Parathyroid adenoma (tissue), 2 donors: ENCODE measurements around the gene TSPEAR.

Experiments used
- H2AFZ ChIP-seq: fragments of 300-600 bp; sonication (generic); one replicate; pipeline ENCODE4 v1.7.0; 2017; ENCODE audit warnings: antibody characterized with exemption, mild to moderate bottlenecking
- H3K27ac ChIP-seq: fragments of 300-600 bp; sonication (generic); one replicate; pipeline ENCODE4 v1.7.0; 2017
- H3K27me3 ChIP-seq: fragments of 300-600 bp; sonication (generic); one replicate; pipeline ENCODE4 v1.7.0; 2017; ENCODE audit warnings: low read length; ENCODE audit not compliant: control insufficient read depth, insufficient read depth
- H3K36me3 ChIP-seq: fragments of 300-600 bp; sonication (generic); one replicate; pipeline ENCODE4 v1.7.0; 2017; ENCODE audit warnings: low read length; ENCODE audit not compliant: control insufficient read depth, insufficient read depth
- H3K4me1 ChIP-seq: fragments of 300-600 bp; sonication (generic); one replicate; pipeline ENCODE4 v1.7.0; 2017; ENCODE audit warnings: control low read depth
- H3K4me2 ChIP-seq: fragments of 300-600 bp; sonication (generic); one replicate; pipeline ENCODE4 v1.7.0; 2017; ENCODE audit warnings: low read length
- H3K4me3 ChIP-seq: fragments of 300-600 bp; sonication (generic); one replicate; pipeline ENCODE4 v1.7.0; 2017; ENCODE audit warnings: low read depth, low read length
- H3K79me2 ChIP-seq: fragments of 300-600 bp; sonication (generic); one replicate; pipeline ENCODE4 v1.7.0; 2017; ENCODE audit warnings: control low read depth
- H3K9ac ChIP-seq: fragments of 300-600 bp; sonication (generic); one replicate; pipeline ENCODE4 v1.7.0; 2017; ENCODE audit warnings: mild to moderate bottlenecking
- H3K9me3 ChIP-seq: fragments of 300-600 bp; sonication (generic); one replicate; pipeline ENCODE4 v1.7.0; 2017; ENCODE audit warnings: low read length; ENCODE audit not compliant: control insufficient read depth
- TF ChIP-seq, protein P1 (sequence below): fragments of 300-600 bp; sonication (generic); IDR thresholded peaks from one replicate; pipeline ENCODE4 v1.7.0; 2017; ENCODE audit warnings: antibody characterized with exemption, mild to moderate bottlenecking
- donor health status: primary hyperparathyroidism.

TSPEAR gene

GRCh38 chr21:44484498-44485253, 226.7 kb downstream of the TSPEAR start:
- Histone ChIP-seq H3K27ac (no peak overlapping the region), H3K4me3 (no peak overlapping the region), H3K4me1 (no peaks in the 10 kb centered on the region), H3K9me3 (peaks cover 2% of the 10 kb centered on the region), H3K4me2 (no peak overlapping the region), H3K27me3 (no peaks in the 10 kb centered on the region), H3K79me2 (no peaks in the 10 kb centered on the region), H3K9ac (no peak overlapping the region), H3K36me3 (no peaks in the 10 kb centered on the region), H2AFZ (no peak overlapping the region)
- TF ChIP-seq, protein P1, sequence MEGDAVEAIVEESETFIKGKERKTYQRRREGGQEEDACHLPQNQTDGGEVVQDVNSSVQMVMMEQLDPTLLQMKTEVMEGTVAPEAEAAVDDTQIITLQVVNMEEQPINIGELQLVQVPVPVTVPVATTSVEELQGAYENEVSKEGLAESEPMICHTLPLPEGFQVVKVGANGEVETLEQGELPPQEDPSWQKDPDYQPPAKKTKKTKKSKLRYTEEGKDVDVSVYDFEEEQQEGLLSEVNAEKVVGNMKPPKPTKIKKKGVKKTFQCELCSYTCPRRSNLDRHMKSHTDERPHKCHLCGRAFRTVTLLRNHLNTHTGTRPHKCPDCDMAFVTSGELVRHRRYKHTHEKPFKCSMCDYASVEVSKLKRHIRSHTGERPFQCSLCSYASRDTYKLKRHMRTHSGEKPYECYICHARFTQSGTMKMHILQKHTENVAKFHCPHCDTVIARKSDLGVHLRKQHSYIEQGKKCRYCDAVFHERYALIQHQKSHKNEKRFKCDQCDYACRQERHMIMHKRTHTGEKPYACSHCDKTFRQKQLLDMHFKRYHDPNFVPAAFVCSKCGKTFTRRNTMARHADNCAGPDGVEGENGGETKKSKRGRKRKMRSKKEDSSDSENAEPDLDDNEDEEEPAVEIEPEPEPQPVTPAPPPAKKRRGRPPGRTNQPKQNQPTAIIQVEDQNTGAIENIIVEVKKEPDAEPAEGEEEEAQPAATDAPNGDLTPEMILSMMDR, result no peak

- no peak overlapping the region for H3K27ac ChIP-seq
- no peaks in the 10 kb centered on the region for H3K4me1 ChIP-seq
- no peaks in the 10 kb centered on the region for H3K36me3 ChIP-seq
- TF ChIP-seq, protein P1, result no peak
- peaks cover 2% of the 10 kb centered on the region for H3K9me3 ChIP-seq
- H2AFZ ChIP-seq, result no peak overlapping the region
- H3K4me2 ChIP-seq, result no peak overlapping the region
- H3K9ac ChIP-seq, result no peak overlapping the region
- H3K79me2 ChIP-seq, result no peaks in the 10 kb centered on the region
- no peak overlapping the region for H3K4me3 ChIP-seq
- no peaks in the 10 kb centered on the region for H3K27me3 ChIP-seq
Observed at GRCh38 chr21:44483288-44484237, 227.8 kb downstream of the TSPEAR start.

DNA sequence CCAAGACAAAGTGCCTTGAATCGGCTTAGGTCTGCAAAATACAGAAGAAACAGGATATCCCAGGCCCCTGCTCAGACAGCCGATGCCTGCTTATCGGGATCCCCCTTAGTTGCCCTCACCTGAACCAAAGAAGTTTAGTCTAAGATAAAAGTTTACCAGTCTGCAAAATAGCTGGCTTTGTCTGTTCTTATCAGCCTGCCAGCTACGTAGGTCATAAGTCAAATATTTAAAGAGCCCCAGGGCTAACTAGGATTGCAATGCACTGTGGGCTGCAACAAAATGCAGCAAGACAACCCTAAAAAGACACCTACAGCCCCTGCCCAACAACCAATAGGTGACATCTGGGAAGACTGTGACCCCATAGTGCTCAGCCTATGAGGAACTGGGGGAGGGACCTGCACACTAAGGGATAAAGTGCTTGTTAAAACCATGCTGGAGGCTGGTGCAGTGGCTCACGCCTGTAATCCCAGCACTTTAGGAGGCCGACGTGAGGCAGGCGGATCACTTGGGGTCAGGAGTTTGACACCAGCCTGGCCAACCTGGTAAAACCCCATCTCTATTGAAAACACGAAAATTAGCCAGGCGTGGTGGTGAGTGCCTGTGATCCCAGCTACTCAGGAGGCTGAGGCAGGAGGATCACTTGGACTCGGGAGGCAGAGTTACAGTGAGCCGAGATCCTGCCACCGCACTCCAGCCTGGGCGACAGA, 228.6 kb downstream of the TSPEAR start:
- no peaks in the 10 kb centered on the region for H3K27me3 ChIP-seq
- H3K4me2 ChIP-seq, result no peak overlapping the region
- H3K9ac ChIP-seq, result no peak overlapping the region
- H3K79me2 ChIP-seq, result no peaks in the 10 kb centered on the region
- H3K27ac ChIP-seq, result no peak overlapping the region
- H3K9me3 ChIP-seq, result no peaks in the 10 kb centered on the region
- TF ChIP-seq, protein P1, result no peak
- no peaks in the 10 kb centered on the region for H3K36me3 ChIP-seq
- H3K4me1 ChIP-seq, result no peaks in the 10 kb centered on the region
- no peak overlapping the region for H3K4me3 ChIP-seq
- H2AFZ ChIP-seq, result no peak overlapping the region

DNA sequence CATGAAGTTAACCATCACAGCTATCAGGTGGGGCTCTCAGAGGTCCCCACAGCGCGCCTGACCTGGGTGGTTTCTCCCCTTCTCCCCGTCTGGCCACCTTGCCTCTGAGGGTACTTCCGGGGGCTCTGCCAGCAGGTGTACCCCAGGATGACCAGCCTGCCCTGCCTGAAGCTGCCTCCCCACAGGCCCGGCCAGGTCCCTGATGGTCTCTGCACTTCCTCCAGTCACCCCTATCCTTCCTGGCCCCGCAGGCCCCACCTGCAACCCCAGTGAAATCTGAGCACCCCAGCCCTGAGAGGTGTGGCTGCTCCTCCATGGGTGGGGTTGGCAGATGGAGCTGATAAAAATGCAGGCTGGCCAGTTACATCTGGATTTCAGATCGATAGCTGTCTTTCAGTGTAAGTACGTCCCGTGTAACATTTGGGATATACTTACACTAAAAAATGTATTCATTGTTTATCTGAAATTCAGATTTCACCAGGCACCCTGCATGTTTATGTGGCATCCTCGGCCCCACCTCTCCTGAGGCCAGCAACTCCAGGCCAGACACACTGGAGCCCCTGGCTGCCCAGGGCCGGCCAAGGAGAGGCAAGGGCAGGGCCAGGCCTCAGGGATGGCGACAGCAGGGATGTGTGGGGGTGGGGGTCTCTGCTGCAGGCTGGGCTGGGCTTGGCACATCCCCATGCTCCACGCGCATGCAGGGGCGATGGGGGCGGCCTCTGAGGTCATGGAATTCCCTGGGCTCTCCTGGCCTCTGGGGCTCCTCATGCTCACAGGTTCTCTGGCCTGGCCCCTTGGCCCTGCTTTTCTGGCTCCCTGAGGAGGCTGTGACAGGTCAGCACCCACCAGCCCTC, 230.9 kb downstream of the TSPEAR start:
- H2AFZ ChIP-seq, result no peak overlapping the region
- H3K27me3 ChIP-seq, result no peaks in the 10 kb centered on the region
- H3K4me1 ChIP-seq, result no peaks in the 10 kb centered on the region
- H3K9me3 ChIP-seq, result no peaks in the 10 kb centered on the region
- no peak overlapping the region for H3K4me2 ChIP-seq
- H3K79me2 ChIP-seq, result no peaks in the 10 kb centered on the region
- no peak overlapping the region for H3K27ac ChIP-seq
- H3K36me3 ChIP-seq, result no peaks in the 10 kb centered on the region
- TF ChIP-seq, protein P1, result no peak
- no peak overlapping the region for H3K9ac ChIP-seq
- H3K4me3 ChIP-seq, result no peak overlapping the region
